EL (cell line): Measurements from ENCODE around the gene TLE6.
A peak's percentile ranks its signal among the peaks of the same experiment; 100 is the strongest.
"Not testable (repeated sequence)": the region's sequence is repeated elsewhere in the genome, so short reads cannot be mapped to it uniquely, and the experiment has no call there.

Experiments
- DNase-seq: peaks from one replicate; pipeline ENCODE4 v3.0.0-alpha.2; 2016

The TLE6 gene

DNA sequence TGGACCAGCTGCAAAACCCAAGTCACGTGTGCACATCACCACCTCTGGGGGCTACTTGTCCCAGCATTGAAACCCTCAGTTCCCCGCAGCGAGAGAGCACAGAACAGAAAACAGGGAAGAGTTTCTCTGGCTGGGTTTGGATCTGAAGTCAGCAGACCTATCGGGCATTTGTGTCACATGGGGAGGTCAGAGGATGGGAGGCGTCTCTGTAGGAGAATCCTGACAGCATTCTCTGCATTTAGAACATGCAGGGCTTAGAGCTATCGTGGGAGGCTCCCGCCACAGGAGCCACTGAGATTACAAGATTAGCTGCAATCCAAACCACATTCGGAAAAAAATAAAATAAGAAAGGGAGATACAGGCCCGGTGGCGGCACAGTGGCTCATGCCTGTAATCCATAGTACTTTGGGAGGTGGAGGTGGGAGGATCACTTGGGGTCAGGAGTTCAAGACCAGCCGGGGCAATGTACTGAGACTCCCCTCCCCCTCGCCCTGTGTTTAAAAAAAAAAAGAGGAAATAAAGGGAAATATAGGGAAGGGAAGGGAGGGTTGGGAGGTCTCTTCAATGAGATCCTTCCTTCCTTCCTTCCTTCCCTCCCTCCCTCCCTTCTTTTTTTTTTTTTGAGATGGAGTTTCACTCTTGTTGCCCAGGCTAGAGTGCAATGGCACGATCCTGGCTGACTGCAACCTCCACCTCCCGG, 2.9 kb upstream of the TLE6 start:
- no peak for DNase-seq

DNA sequence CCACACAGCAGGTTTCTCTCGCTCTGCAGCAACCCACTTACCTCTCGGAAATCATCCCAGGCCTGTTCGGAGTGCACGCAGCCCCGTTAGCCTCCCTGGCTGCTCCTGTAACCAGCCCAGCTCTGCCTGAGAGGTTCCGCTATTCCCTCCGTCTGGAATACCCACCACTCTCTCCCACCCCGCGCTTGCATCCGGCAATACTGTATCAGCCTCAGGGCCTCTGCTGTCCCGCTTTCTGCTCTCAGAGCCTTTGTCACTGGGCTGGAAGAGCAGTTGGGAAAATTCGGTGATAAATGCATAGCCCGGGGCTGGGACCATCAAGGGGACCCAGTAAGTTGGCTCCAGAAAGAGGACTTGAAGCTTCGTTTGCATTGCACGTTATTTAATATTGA, 759 bp upstream of the TLE6 start:
- DNase-seq: no peak

DNA sequence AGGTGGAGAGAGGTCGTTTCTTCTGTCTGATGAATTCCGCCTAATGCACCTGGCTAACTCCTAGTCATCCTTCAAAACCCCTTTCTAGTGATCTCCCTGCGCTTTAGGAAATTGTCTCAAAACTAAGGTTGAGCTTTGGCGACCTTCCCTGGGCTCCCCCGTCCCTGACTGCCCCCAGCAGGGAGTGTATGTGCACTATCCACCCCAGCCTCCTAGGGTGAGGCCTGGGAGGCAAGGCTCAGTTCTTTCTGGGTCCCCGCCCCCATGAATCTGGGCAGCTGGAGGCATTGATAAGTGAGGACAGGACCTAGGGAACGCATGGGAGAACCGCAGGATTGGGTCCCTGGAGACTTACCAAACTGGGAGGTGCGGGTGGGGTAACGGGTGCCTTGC, 378 bp downstream of the TLE6 start:
- no peak for DNase-seq

DNA sequence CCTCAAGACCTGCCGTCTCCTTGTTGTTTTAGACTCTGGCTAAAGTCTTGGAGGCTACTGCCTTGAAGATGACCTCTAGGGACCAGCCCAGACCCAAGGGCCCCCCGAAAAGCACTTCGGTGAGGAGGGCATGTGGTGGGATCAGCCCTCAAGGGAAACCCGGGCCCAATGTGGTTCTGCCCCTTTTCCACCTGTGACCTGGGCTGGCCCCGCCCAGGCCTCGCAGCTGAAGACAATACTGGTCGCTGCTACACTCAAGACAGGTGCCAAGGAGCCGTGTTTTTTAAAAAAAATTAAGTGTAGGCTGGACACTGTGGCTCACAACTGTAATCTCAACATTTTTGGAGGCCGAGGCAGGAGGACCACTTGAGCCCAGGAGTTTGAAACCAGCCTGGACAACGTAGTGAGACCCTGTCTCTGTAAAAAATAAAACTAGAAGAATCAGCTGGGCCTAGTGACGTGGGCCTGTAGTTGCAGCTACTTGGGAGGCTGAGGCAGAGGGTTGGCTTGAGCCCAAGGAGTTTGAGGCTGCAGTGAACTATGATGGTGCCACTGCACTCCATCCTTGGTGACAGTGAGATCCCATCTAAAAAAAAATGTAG, 903 bp downstream of the TLE6 start:
- no peak for DNase-seq

DNA sequence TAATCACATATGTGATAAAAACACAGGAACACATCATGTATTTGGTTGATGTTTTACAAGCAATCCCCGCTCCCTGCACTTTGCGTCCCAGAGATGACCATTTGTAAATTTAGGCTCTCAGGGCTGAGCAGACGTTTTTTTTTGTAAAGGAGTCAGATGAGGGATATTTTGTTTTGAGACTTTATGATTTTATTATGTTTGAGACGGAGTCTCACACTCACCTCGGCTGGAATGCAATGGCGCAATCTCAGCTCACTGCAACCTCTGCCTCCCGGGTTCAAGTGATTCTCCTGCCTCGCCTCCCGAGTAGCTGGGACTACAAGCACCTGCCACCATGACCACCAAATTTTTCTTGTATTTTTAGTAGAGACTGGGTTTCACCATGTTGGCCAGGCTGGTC, 1.4 kb downstream of the TLE6 start:
- no peak for DNase-seq

DNA sequence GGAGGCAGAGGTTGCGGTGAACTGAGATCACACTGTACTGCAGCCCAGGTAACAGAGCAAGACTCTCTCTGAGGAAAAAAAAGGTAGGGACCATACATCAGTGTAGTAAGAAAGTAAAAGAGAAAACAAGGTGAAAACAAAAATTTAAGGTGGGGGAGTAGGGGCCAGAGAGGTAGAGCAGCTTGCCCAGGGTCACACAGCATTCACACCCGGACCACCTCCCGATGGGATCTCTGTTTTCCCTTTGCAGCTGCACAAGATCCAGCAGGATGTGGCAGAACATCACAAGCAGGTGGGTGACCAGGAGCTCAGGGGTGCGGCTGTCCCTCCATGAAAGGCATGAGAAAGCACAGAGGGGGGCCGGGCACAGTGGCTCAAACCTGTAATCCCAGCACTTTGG, 4.5 kb downstream of the TLE6 start:
- no peak for DNase-seq

DNA sequence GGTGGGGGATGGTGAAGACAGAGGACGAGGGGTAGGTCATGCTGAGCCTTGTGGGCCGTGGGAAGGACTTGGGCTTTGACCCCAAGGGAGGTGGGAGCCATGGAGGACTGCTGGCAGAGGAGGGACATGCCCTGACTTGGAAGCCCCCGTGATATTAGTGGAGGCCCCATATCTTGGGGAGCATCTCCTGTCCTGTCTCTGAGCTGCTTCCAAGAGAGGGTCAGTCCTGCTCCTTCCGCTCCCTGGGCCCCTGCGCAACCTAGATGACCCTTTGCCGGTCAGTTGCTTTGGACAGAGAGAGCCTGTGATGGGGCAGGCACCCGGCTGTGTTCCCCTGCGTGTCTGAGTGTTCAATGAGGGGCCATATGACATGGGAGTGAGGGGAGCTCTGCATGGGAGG, 5.2 kb downstream of the TLE6 start:
- DNase-seq: no peak

DNA sequence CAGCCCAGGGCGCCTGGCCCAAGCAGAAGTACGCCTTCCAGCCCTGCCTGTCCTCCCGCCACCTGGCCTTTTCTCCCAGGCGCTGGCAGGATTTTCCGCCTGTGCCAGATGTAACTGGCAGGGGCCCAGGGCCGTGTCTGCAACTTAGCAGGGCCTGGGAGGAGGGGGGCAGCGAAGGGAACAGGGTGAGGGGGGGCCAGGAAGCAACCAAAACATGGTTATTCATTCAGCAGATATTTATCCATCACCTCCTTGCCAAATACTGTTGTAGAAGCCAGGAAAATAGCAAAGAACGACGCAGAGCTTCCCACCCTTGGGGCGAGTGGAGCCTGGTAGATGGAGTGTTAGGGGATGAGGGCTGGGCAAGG, 5.6 kb downstream of the TLE6 start:
- DNase-seq: peak; percentile 74

DNA sequence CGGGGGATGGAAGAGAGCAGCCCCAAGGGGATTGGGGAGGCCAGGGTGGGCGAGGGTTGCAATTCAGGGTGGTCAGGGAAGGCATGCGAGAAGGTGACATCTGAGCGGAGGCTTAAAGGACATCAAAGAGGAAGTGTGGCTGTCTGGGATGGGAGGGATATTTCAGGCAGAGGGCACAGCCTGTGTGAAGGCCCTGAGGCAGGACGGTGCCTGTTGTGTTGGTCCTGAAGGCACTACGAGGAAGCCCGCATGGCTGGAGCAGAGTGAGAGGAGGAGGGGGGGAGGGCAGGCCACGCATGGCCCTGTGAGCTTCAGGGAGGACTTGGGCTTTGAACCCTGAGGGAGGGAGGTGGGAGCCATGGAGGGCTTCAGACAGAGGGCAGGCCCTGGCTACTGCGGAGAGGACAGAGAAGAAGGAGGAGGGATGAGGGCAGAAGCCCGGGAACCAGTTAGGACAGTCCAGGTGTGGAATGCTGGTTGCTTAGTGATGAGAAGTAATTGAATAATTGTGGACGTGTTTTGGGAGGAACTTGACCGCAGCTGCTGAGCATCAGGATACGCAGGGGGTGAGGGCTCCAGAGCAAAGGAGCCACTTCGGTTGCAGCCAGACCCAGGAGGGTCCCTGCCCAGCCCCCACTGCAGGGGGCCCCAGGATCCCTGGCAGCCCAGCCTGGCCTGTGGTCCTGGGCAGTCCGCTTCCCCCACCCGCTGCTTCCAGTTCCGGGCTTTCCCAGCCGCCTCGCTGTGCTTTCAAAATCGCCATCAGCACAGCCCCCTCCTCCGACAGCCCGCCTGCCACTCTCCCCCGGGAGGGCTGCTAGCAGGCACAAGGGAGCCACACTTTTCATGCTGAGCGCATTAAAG, 6.2 kb downstream of the TLE6 start:
- peak; percentile 31 for DNase-seq

DNA sequence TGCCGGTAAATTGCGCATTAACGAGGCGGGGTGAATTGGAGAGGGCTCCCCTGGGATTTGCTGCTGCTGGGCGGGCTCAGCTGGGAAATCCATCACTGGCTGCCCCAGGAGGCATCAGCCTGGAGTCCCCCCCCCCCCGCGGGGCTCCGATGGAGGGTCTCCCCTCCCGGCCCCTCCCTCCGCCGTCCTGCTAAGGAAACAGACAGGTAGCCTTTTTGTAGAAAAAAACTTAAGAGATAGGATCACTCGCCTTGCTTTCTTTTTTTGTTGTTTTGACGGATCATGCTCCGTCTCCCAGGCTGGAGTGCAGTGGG, 6.8 kb downstream of the TLE6 start:
- no peak for DNase-seq

DNA sequence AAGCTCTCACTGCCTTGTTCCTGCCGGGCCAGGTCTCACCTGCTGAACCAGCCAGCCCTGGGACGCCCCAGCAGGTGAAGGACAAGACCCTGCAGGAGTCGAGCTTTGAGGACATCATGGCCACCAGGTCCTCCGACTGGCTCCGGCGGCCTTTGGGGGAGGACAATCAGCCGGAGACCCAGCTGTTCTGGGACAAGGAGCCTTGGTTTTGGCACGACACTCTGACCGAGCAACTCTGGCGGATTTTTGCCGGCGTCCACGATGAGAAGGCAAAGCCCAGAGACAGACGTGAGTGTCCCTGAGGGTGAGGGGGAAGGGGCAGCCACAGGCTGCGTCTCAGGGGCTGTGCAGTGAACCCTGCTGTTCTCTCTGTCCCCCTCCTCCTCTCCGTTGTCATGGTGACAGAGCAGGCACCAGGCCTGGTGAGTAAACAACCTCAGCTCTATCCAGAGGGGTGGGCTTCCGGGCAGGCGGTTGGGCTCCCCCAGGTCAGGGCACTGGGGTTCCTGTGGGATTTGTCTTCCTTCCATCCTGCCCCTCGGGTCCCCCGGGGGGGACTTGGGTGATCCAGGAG, 9.7 kb downstream of the TLE6 start:
- DNase-seq: no peak

DNA sequence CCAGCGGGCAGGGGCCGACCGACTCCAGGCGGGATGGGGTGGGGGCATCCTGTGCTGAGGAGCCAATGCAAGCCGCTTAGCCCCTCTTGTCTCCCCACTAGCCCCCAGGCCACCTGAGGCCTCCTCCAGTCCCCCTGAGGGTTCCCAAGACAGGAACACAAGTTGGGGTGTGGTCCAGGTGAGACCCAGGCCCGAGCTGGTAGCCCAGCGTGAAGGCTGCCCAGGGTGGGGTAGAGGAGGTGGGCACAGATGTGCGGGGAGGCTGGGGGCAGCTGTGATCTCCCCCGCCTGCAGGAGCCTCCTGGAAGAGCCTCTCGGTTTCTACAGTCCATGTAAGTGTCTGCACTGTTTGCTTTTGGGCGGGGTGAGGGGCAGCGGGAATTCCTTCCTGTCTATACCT, 10.4 kb downstream of the TLE6 start:
- no peak for DNase-seq

DNA sequence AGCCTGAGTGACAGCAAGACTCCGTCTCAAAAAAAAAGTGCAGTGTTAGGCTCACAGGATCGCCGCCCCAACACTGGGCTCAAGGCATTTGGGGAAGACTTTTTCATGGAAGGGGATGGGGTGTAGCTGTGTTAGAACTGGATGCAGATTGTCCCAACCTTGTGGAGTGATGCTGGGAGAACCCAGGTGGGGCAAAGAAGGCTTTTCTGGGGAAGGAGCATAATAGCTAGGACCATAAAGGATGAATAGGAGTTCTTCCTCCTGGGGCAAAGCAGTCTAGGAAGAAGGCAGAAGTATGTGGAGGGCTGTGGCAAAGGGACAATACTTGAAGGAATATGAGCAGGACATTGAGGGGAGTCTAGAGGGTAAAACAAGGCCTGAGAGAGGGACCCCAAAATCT, 11.2 kb downstream of the TLE6 start:
- DNase-seq: no peak

DNA sequence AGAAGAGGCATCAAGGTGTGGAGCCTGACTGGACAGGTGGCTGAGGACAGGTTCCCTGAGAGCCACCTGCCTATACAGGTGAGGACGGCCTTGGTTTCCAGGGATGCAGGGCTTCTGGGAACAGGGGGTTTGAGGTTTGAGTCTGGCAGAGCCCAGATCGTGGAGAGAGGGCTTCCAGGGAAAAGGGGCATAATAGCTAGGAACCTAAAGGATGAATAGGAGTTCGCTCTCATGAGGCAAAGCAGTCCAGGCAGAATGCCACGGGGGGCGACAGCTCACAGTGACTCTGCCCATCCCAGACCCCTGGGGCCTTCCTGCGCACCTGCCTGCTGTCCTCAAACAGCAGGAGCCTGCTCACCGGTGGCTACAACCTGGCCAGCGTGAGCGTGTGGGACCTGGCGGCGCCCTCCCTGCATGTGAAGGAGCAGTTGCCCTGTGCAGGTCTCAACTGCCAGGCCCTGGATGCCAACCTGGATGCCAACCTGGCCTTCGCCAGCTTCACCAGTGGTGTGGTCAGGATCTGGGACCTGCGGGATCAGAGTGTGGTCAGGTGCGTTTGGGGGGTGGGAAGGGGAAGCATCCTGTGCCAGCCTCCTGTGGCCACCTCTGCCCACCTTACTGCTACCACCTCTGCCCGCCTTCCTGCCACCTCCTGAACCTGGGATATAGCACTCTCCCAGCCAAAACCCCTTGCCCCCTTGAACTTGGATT, 12.0 kb downstream of the TLE6 start:
- DNase-seq: no peak

DNA sequence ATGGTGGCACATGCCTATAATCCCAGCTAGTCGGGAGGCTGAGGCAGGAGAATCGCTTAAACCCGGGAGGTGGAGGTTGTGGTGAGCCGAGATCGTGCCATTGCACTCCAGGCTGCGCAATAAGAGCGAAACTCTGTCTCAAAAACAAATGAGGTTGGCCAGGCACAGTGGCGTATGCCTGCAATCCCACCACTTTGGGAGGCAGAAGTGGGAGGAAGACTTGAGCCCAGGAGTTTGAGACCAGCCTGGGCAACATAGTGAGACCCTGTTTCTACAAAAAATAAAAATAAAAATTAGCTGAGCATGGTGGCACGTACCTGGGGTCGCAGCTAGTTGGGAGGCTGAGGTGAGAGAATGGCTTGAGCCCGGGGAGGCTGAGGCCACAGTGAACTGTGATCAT, 15.0 kb downstream of the TLE6 start:
- not testable (repeated sequence) for DNase-seq

DNA sequence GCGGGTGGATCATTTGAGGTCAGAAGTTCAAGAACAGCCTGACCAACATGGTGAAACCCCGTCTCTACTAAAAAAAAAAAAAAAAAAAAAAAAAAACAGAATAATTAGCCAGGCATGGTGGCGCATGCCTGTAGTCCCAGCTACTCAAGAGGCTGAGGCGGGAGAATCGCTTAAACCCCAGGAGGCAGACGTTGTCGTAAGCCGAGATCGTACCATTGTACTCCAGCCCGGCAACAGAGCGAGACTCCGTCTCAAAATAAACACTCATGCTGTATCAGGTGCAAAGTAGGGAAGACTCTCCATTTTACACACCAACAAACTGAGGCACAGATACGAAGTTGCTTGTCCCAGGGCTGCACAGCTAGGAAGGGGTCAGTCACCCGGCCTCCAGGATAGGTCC, 15.6 kb downstream of the TLE6 start:
- no peak for DNase-seq

DNA sequence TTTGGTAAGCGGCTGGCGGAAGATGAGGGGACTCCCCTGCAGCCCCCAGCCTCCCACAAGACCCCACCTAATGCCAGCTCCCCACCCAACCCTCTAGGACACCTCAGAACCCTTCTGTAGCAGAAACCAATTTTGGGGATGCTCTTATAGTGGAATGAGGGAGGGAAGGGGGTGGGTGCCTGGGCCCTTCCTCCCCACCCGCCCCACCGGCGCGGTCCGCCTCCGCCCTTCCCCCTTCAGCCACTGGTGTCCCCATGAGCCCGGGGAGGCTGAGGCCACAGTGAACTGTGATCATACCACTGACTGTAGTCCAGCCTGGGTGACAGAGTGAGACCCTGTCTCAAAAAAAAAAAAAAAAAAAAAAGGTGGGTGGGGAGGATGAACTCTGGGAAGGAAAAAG, 16.2 kb downstream of the TLE6 start:
- DNase-seq: no peak

DNA sequence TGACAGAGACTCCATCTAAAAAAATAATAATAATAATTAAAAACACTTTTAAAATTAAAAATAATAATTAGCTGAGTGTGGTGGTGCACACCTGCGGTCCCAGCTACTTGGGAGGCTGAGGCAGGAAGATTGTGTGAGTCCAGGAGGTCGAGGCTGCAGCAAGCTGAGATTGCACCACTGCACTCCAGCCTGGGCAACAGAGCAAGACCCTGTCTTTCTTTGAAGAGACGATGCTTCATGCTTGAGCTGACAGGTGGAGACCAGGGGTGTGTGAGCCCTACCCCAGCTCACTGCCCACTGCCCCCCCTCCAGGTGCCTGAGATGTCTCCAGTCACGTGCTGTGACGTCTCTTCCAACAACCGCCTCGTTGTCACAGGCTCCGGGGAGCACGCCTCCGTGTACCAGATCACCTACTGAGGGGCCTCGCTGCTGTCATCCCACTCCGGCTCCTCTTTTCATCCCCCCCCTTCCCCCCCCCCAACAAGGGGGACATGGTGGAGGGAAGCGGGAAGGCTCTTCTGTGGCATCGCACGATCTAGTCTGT, 17.3 kb downstream of the TLE6 start:
- DNase-seq: no peak

DNA sequence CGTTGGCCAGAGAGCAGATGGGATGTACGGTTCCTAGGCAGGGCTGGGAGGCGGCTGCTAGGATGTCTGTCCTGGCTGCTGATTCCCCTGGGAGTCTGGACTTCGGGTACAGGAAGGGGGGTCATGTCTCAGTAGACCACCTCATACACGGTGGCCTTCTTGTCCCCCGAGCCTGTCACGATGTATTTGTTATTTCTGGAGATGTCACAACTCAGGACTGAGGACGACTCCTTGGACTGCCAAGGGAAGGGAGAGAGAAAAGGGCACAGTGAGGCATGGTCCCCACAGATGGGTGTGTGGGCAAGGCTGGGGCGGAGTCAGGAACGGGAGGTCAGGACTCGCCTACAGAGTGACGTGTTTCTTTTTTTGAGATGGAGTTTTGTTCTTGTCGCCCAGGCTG, 20.4 kb downstream of the TLE6 start:
- no peak for DNase-seq

DNA sequence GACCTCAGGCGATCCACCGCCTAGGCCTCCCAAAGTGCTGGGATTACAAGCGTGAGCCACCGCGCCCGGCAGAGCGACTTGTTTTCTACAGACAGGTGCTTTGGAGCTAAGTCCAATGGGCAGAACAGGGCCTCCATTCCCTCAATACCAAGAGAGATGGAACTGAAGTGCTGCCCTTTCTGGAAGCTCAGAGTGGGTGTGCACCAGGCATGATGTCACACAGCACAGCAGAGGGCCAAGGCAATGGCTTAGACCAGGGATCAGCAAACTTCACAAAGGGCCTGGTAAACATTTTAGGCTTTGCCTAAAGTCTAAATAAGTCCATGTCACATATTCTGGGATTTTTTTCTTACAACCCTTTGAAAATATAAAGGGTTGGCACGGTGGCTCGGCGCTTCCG, 21.3 kb downstream of the TLE6 start:
- no peak for DNase-seq

DNA sequence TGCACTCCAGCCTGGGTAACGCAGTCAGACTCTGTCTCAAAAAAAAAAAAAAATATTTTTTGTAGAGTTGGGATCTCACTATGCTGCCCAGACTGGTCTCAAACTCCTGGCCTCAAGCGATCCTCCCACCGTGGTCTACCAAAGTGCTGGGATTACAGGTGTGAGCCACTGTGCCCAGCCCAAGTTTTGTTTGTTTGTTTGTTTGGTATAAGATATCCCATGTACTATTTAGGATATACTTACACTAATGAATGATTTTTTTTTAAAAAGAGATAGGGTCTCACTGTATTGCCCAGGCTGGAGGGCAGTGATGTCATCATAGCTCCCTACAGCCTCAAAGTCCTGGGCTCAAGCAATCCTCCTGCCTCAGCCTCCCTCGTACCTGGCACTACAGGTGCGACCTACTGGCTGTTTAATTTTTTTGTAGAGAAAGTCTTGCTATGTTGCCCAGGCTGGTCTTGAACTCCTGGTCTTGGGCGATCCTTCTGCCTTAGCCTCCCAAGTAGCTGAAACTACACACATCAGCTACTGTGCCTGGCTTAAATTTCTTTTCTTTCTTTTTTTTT, 24.0 kb downstream of the TLE6 start:
- DNase-seq: no peak

DNA sequence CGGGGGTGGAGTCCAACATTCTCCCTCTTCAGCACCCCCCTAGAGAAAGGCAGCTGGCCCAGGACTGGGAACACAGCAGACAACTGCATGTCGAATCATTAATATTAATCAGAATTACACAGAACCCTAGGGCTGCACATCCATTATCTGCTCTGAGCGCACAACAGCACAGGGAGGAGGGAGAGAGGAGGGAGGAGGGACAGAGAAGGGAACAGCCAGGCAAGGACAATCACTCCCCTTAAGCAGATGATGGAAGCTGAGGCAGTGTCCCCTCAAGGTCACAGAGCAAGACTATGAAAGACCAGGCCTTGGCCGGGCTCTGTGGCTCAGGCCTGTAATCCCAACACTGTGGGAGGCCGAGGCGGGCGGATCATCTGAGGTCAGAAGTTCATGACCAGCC, 25.7 kb downstream of the TLE6 start:
- DNase-seq: no peak

DNA sequence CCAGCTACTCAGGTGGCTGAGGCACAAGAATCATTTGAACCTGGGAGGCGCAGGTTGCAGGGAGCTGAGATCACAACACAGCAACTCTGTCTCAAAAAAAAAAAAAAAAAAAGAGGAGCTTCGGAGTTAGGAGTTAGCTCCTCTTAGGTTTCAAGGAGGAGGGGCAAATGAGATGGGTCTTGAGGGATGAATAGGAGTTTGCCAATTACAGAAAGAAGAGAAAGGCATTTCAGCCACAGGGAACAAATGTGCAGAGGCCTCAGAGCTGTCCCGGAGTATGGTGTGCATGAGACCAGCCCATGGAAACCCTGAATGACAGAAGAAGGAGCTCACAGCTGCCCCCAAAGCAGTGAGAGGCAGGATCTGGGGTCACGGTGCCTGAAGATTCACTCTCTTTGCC, 27.2 kb downstream of the TLE6 start:
- no peak for DNase-seq
